Measurements from ENCODE around the gene MED29. TPM values are rescaled to one million over a fixed set of nuclear protein-coding genes. Genes with fewer than 3 reads are reported as not detected.

The MED29 gene
- polyA plus RNA-seq, 2 of the 4 experiments (the other 2 are of a cell fraction): 47.7 to 57.5 TPM

DNA sequence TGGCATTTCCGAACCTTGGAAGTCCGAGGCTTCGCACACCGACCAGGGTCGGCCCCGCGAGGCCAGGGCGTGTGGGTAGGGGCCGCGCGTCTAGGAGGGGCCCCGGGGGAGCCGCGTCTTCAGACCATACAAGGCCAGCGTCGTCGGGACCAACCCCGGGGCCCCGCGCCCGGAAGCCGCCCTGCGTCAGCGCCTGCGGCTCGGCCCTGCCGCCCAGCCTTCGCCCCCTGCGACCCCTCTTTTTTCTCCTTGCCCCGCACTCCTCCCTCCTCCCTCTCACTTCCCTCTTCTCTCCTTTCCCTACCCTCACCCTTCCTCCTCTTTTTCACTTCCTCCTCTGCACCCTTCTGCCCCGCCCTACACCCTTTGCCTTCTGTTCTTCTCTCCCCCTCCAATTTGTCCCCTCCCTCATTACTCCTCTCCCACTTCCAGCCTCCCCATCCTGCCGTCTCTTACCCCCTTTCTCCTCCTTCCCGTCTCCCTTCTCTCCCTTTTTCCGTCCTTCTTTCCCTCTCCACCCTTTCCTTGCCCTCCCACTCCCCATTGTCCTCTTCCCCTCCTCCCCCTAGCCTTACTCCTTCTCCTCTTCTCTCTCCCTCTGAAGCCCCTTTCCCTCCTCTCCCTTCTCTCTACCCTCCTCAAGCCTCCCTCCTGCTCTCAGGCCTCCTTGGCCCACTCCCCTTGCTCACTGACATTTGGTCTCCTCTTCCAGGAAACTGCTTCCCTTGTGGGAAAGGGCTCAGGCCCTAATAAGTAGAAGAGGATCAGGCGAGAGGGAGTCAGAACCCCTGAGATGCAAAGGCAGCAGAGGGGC is 19.0 kb downstream of the MED29 start:
- Histone ChIP-seq H3K4me1 (peaks cover 53% of the 10 kb centered on the region), H3K4me2 (peak overlapping the region; percentile 95), H3K27ac (peak overlapping the region; percentile 94 to 99), H3K4me3 (peak overlapping the region; percentile 76), H3K9me3 (no peaks in the 10 kb centered on the region)
- ChIA-PET CTCF (interaction anchor here (4.4 kb wide), 1 partner anchor 12 kb away, joined by 149 read pairs; no protein-coding TSS in a partner anchor), POLR2A (interaction anchor here (1.2 kb wide), 1 partner anchor 9 kb away, joined by 9 read pairs; no protein-coding TSS in a partner anchor)
- 5% methylated on average over 35 of the region's 35 CpGs for WGBS (ENCODE audit: missing lambda C conversion rate)
- FAIRE-seq (no peak), DNase-seq (ENCODE audit: low read depth in 1 of 2, low spot score in 1 of 2) (peak in 1 of 2 experiments; percentile 75), ATAC-seq (peak in 1 of 2 experiments; percentile 6; a peak in 3 of 6 replicates)
- TF ChIP-seq SMC3 (IDR thresholded peaks at IDR 0.05): no peak
- no peak for TF ChIP-seq CBX8 (IDR thresholded peaks at IDR 0.05)
- peak in 1 of 2 experiments; percentile 7; a peak in 1 of 5 replicates for TF ChIP-seq JUN (IDR thresholded peaks at IDR 0.05)
- TF ChIP-seq, protein P1, sequence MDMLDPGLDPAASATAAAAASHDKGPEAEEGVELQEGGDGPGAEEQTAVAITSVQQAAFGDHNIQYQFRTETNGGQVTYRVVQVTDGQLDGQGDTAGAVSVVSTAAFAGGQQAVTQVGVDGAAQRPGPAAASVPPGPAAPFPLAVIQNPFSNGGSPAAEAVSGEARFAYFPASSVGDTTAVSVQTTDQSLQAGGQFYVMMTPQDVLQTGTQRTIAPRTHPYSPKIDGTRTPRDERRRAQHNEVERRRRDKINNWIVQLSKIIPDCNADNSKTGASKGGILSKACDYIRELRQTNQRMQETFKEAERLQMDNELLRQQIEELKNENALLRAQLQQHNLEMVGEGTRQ (IDR thresholded peaks at IDR 0.05): no peak; the same call in 1 of the 2 replicates
- TF ChIP-seq HOXB13 (CRISPR knock-in tag; IDR thresholded peaks at IDR 0.05; ENCODE audit: low read depth): peak; percentile 79; the same call in 1 of the 2 replicates
- TF ChIP-seq NR3C1 (IDR thresholded peaks at IDR 0.05): no peak
- TF ChIP-seq GATA3 (IDR thresholded peaks at IDR 0.05; ENCODE audit: borderline replicate concordance): no peak
- TF ChIP-seq FOXS1 (CRISPR knock-in tag; IDR thresholded peaks at IDR 0.05): no peak; the same call in 1 of the 2 replicates
- no peak for TF ChIP-seq ZNF302 (CRISPR knock-in tag; IDR thresholded peaks at IDR 0.05)
- peak; percentile 99 for TF ChIP-seq TFCP2L1 (CRISPR knock-in tag; IDR thresholded peaks at IDR 0.05)
- TF ChIP-seq CHD2 (IDR thresholded peaks at IDR 0.05; ENCODE audit: low read length, partially characterized antibody): peak; percentile 61
- no peak for TF ChIP-seq NPAS2 (CRISPR knock-in tag; IDR thresholded peaks at IDR 0.05; ENCODE audit: borderline replicate concordance)
- TF ChIP-seq ESRRA (IDR thresholded peaks at IDR 0.05; ENCODE audit: borderline replicate concordance, low read length): no peak
- no peak for TF ChIP-seq FOSL2 (IDR thresholded peaks at IDR 0.05)
- TF ChIP-seq FOSL2 (CRISPR knock-in tag; IDR thresholded peaks at IDR 0.05): peak; percentile 42
- TF ChIP-seq ZFP36 (IDR thresholded peaks at IDR 0.05; ENCODE audit: borderline replicate concordance, partially characterized antibody): no peak
- no peak for TF ChIP-seq JUNB (IDR thresholded peaks at IDR 0.05)
- TF ChIP-seq, protein P2, sequence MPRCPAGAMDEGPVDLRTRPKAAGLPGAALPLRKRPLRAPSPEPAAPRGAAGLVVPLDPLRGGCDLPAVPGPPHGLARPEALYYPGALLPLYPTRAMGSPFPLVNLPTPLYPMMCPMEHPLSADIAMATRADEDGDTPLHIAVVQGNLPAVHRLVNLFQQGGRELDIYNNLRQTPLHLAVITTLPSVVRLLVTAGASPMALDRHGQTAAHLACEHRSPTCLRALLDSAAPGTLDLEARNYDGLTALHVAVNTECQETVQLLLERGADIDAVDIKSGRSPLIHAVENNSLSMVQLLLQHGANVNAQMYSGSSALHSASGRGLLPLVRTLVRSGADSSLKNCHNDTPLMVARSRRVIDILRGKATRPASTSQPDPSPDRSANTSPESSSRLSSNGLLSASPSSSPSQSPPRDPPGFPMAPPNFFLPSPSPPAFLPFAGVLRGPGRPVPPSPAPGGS (IDR thresholded peaks at IDR 0.05): no peak
- no peak for TF ChIP-seq HDAC2 (IDR thresholded peaks at IDR 0.05)
- 0 out of 2 replicates have a peak, but pooled peaks have one; percentile 26 for TF ChIP-seq RFX5 (IDR thresholded peaks at IDR 0.05)
- TF ChIP-seq ZSCAN20 (CRISPR knock-in tag; IDR thresholded peaks at IDR 0.05): no peak
- no peak for TF ChIP-seq BHLHE40 (IDR thresholded peaks at IDR 0.05; ENCODE audit: low read depth, low read length)
- TF ChIP-seq, protein P3, sequence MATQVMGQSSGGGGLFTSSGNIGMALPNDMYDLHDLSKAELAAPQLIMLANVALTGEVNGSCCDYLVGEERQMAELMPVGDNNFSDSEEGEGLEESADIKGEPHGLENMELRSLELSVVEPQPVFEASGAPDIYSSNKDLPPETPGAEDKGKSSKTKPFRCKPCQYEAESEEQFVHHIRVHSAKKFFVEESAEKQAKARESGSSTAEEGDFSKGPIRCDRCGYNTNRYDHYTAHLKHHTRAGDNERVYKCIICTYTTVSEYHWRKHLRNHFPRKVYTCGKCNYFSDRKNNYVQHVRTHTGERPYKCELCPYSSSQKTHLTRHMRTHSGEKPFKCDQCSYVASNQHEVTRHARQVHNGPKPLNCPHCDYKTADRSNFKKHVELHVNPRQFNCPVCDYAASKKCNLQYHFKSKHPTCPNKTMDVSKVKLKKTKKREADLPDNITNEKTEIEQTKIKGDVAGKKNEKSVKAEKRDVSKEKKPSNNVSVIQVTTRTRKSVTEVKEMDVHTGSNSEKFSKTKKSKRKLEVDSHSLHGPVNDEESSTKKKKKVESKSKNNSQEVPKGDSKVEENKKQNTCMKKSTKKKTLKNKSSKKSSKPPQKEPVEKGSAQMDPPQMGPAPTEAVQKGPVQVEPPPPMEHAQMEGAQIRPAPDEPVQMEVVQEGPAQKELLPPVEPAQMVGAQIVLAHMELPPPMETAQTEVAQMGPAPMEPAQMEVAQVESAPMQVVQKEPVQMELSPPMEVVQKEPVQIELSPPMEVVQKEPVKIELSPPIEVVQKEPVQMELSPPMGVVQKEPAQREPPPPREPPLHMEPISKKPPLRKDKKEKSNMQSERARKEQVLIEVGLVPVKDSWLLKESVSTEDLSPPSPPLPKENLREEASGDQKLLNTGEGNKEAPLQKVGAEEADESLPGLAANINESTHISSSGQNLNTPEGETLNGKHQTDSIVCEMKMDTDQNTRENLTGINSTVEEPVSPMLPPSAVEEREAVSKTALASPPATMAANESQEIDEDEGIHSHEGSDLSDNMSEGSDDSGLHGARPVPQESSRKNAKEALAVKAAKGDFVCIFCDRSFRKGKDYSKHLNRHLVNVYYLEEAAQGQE (IDR thresholded peaks at IDR 0.05): peak; percentile 35
- TF ChIP-seq, protein P4, sequence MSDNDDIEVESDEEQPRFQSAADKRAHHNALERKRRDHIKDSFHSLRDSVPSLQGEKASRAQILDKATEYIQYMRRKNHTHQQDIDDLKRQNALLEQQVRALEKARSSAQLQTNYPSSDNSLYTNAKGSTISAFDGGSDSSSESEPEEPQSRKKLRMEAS (IDR thresholded peaks at IDR 0.05): peak; percentile 50
- no peak; a peak in 1 of 5 replicates for TF ChIP-seq RAD21 (conservative IDR thresholded peaks at IDR 0.05 in 1 of 2, IDR thresholded peaks at IDR 0.05 in 1 of 2)
- TF ChIP-seq, protein P5, sequence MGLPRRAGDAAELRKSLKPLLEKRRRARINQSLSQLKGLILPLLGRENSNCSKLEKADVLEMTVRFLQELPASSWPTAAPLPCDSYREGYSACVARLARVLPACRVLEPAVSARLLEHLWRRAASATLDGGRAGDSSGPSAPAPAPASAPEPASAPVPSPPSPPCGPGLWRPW (IDR thresholded peaks at IDR 0.05): no peak
- TF ChIP-seq EHMT2 (IDR thresholded peaks at IDR 0.05; ENCODE audit: low read depth): no peak
- TF ChIP-seq, protein P6, sequence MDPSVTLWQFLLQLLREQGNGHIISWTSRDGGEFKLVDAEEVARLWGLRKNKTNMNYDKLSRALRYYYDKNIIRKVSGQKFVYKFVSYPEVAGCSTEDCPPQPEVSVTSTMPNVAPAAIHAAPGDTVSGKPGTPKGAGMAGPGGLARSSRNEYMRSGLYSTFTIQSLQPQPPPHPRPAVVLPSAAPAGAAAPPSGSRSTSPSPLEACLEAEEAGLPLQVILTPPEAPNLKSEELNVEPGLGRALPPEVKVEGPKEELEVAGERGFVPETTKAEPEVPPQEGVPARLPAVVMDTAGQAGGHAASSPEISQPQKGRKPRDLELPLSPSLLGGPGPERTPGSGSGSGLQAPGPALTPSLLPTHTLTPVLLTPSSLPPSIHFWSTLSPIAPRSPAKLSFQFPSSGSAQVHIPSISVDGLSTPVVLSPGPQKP (IDR thresholded peaks at IDR 0.05; ENCODE audit: low read depth, low read length): peak; percentile 66; the same call in 1 of the 2 replicates
- no peak for TF ChIP-seq ZC3H11A (IDR thresholded peaks at IDR 0.05)
- no peak for TF ChIP-seq EP300 (IDR thresholded peaks at IDR 0.05)
- TF ChIP-seq, protein P7, sequence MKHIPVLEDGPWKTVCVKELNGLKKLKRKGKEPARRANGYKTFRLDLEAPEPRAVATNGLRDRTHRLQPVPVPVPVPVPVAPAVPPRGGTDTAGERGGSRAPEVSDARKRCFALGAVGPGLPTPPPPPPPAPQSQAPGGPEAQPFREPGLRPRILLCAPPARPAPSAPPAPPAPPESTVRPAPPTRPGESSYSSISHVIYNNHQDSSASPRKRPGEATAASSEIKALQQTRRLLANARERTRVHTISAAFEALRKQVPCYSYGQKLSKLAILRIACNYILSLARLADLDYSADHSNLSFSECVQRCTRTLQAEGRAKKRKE (CRISPR knock-in tag; IDR thresholded peaks at IDR 0.05; ENCODE audit: low read depth): peak; percentile 64; the same call in 1 of the 2 replicates
- peak; percentile 98 for TF ChIP-seq HOXA7 (CRISPR knock-in tag; IDR thresholded peaks at IDR 0.05)
- TF ChIP-seq CBX2 (IDR thresholded peaks at IDR 0.05; ENCODE audit: borderline replicate concordance, low read depth): no peak
